ENCODE results near the gene ZNF366.

DNA sequence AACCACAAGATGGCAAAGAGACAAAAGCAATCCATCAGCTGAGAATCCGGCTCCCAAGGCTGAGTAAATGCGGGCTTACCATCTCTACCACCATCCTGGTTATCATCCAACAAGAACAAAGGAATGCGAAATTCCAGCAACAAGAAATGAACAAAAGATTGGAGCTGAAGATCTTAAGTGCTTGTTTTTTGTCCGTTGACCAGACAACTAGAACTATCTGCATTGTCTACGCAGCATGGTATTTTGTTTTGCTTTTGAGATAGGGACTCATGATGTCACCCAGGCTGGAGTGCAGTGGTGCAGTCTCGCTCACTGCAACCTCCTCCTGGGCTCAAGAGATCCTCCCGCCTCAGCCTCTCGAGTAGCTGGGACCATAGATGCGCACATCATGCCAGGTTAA is 88.9 kb downstream of the ZNF366 start:
- no peak for TF ChIP-seq POLR2A (IDR thresholded peaks at IDR 0.05)
- TF ChIP-seq, protein P1, sequence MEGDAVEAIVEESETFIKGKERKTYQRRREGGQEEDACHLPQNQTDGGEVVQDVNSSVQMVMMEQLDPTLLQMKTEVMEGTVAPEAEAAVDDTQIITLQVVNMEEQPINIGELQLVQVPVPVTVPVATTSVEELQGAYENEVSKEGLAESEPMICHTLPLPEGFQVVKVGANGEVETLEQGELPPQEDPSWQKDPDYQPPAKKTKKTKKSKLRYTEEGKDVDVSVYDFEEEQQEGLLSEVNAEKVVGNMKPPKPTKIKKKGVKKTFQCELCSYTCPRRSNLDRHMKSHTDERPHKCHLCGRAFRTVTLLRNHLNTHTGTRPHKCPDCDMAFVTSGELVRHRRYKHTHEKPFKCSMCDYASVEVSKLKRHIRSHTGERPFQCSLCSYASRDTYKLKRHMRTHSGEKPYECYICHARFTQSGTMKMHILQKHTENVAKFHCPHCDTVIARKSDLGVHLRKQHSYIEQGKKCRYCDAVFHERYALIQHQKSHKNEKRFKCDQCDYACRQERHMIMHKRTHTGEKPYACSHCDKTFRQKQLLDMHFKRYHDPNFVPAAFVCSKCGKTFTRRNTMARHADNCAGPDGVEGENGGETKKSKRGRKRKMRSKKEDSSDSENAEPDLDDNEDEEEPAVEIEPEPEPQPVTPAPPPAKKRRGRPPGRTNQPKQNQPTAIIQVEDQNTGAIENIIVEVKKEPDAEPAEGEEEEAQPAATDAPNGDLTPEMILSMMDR (IDR thresholded peaks at IDR 0.05 in 8 of 11, conservative IDR thresholded peaks at IDR 0.05 in 3 of 11), result no peak
